Mesendoderm (in vitro differentiated cells): ENCODE data around the gene FBRSL1. TPM values are rescaled to one million over a fixed set of nuclear protein-coding genes. Genes with fewer than 3 reads are reported as not detected.
"Not testable (repeated sequence)": the region's sequence is repeated elsewhere in the genome, so short reads cannot be mapped to it uniquely, and the experiment has no call there.

Experiments
- DNase-seq: peaks from one replicate; pipeline ENCODE4 v3.0.0; 2013
- H2AK5ac ChIP-seq: 2 replicates; pipeline ENCODE4 v1.6.1; 2013; ENCODE audit warnings: low read length, inconsistent platforms
- H2BK120ac ChIP-seq: 2 replicates; pipeline ENCODE4 v1.6.1; 2013; ENCODE audit warnings: low read depth, mild to moderate bottlenecking, low read length, moderate library complexity, mixed read lengths
- H2BK15ac ChIP-seq: replicated peaks from 2 replicates; pipeline ENCODE4 v1.6.1; 2013; ENCODE audit warnings: low read depth, mild to moderate bottlenecking, moderate library complexity
- H2BK5ac ChIP-seq: 2 replicates; pipeline ENCODE4 v1.6.1; 2013; ENCODE audit warnings: low read length, inconsistent platforms
- H3K18ac ChIP-seq: 2 replicates; pipeline ENCODE4 v1.6.1; 2013; ENCODE audit warnings: mild to moderate bottlenecking, low read length, mixed read lengths
- H3K23ac ChIP-seq: one replicate; pipeline ENCODE4 v1.6.1; 2013; ENCODE audit warnings: low read length
- H3K27ac ChIP-seq: 2 replicates; pipeline ENCODE4 v1.5.1; 2013; ENCODE audit warnings: low read depth, mild to moderate bottlenecking, inconsistent platforms, low read length, moderate library complexity
- H3K27me3 ChIP-seq: 2 replicates; pipeline ENCODE4 v1.6.1; 2013; ENCODE audit warnings: low read length, control low read depth, mild to moderate bottlenecking, inconsistent platforms; ENCODE audit not compliant: insufficient read depth, poor library complexity
- H3K36me3 ChIP-seq: 2 replicates; pipeline ENCODE4 v1.6.1; 2013; ENCODE audit warnings: low read length, inconsistent platforms; ENCODE audit not compliant: control insufficient read depth, insufficient read depth
- H3K4ac ChIP-seq: one replicate; pipeline ENCODE4 v1.6.1; 2013; ENCODE audit warnings: low read depth, mild to moderate bottlenecking, low read length, moderate library complexity
- H3K4me1 ChIP-seq: 2 replicates; pipeline ENCODE4 v1.6.1; 2013; ENCODE audit warnings: low read depth, low read length, inconsistent platforms; ENCODE audit not compliant: control insufficient read depth
- H3K4me2 ChIP-seq: 2 replicates; pipeline ENCODE4 v1.6.1; 2013; ENCODE audit warnings: low read length
- H3K4me3 ChIP-seq: 2 replicates; pipeline ENCODE4 v1.5.1; 2013; ENCODE audit warnings: mild to moderate bottlenecking, low read length
- H3K56ac ChIP-seq: one replicate; pipeline ENCODE4 v1.6.1; 2013; ENCODE audit warnings: low read length
- H3K79me1 ChIP-seq: 2 replicates; pipeline ENCODE4 v1.6.1; 2013; ENCODE audit warnings: low read length, inconsistent platforms
- H3K79me2 ChIP-seq: 2 replicates; pipeline ENCODE4 v1.6.1; 2013; ENCODE audit warnings: mild to moderate bottlenecking, low read length; ENCODE audit not compliant: control insufficient read depth, insufficient read depth
- H3K9ac ChIP-seq: 2 replicates; pipeline ENCODE4 v1.6.1; 2013; ENCODE audit warnings: low read length, inconsistent platforms
- H4K5ac ChIP-seq: one replicate; pipeline ENCODE4 v1.6.1; 2013; ENCODE audit warnings: low read length
- H4K8ac ChIP-seq: one replicate; pipeline ENCODE4 v1.6.1; 2013; ENCODE audit warnings: low read depth, mild to moderate bottlenecking, control low read depth, low read length, moderate library complexity
- WGBS: extraction: QIAGEN DNeasy Blood & Tissue Kit; methylation state at CpG from one replicate; pipeline ENCODE4 v1.1.7; 2013; ENCODE audit warnings: low lambda C conversion rate, missing lambda C conversion rate; ENCODE audit not compliant: insufficient coverage; ENCODE audit errors: extremely low coverage; 5-methylcytosine and 5-hydroxymethylcytosine counted together
- polyA plus RNA-seq, 2 experiments: library from polyadenylated mRNA; stranded (reverse); fragments of 200-250 nt; gene quantifications; one replicate each; pipeline ENCODE4 v1.2.3, GENCODE V29; 2013

Gene FBRSL1
- 86.6 TPM for polyA plus RNA-seq (2013, experiment 1 of 2)
- 82.2 TPM for polyA plus RNA-seq (2013, experiment 2 of 2)

- H3K23ac ChIP-seq: no peak within 1 kb of the TSS
- DNase-seq: peak; percentile 80
- no peak within 1 kb of the TSS for H2AK5ac ChIP-seq
- peak within 1 kb of the TSS; percentile 54 for H3K18ac ChIP-seq
- WGBS: no CpG with 5 or more reads among the region's 96 CpGs
- H2BK5ac ChIP-seq: no peak within 1 kb of the TSS
- peaks cover 22% of the 10 kb centered on the region for H3K79me2 ChIP-seq
- H4K5ac ChIP-seq: no peak within 1 kb of the TSS
- peaks cover 3% of the 10 kb centered on the region for H3K27me3 ChIP-seq
- no peak within 1 kb of the TSS for H4K8ac ChIP-seq
- H2BK15ac ChIP-seq: no peak within 1 kb of the TSS
- no peak within 1 kb of the TSS for H3K4ac ChIP-seq
- peaks cover 2% of the 10 kb centered on the region for H3K4me1 ChIP-seq
- H3K56ac ChIP-seq: peak within 1 kb of the TSS; percentile 70
- H3K36me3 ChIP-seq: no peaks in the 10 kb centered on the region
- no peak within 1 kb of the TSS for H3K27ac ChIP-seq
- peak within 1 kb of the TSS; percentile 39 for H3K4me3 ChIP-seq
- peak within 1 kb of the TSS; percentile 61 for H3K4me2 ChIP-seq
- H2BK120ac ChIP-seq: no peak within 1 kb of the TSS
- H3K9ac ChIP-seq: peak within 1 kb of the TSS; percentile 71
- H3K79me1 ChIP-seq: peaks cover 23% of the 10 kb centered on the region
These were observed at the start of gene FBRSL1 for GRCh38 chr12:132489602-132490266. Gene FBRSL1 (plus strand): TSS chr12:132490151.

GRCh38 chr12:132440420-132440819 lies 49.5 kb upstream of the FBRSL1 start:
- H3K9ac ChIP-seq, H4K8ac ChIP-seq, H3K4me3 ChIP-seq, H3K23ac ChIP-seq, H3K79me1 ChIP-seq, H3K27me3 ChIP-seq, H2BK120ac ChIP-seq, H3K4me2 ChIP-seq, DNase-seq, H2BK5ac ChIP-seq, H3K4me1 ChIP-seq, H2AK5ac ChIP-seq, H2BK15ac ChIP-seq, H3K36me3 ChIP-seq, H3K79me2 ChIP-seq, H4K5ac ChIP-seq, H3K56ac ChIP-seq, H3K27ac ChIP-seq, H3K4ac ChIP-seq, H3K18ac ChIP-seq: not testable (repeated sequence)
- WGBS: no CpG with 5 or more reads among the region's 13 CpGs

GRCh38 chr12:132441871-132442863 lies 47.8 kb upstream of the FBRSL1 start:
- H3K4me1 ChIP-seq: no peaks in the 10 kb centered on the region
- H2BK5ac ChIP-seq: no peak overlapping the region
- no peak overlapping the region for H4K5ac ChIP-seq
- H3K9ac ChIP-seq: no peak overlapping the region
- H2BK120ac ChIP-seq: no peak overlapping the region
- no peaks in the 10 kb centered on the region for H3K79me1 ChIP-seq
- H2AK5ac ChIP-seq: no peak overlapping the region
- no peak overlapping the region for H3K4ac ChIP-seq
- no CpG with 5 or more reads among the region's 48 CpGs for WGBS
- no peak overlapping the region for H3K23ac ChIP-seq
- no peaks in the 10 kb centered on the region for H3K27me3 ChIP-seq
- no peak overlapping the region for H3K18ac ChIP-seq
- no peak overlapping the region for H3K4me2 ChIP-seq
- no peaks in the 10 kb centered on the region for H3K79me2 ChIP-seq
- H3K36me3 ChIP-seq: no peaks in the 10 kb centered on the region
- H3K56ac ChIP-seq: no peak overlapping the region
- H2BK15ac ChIP-seq: no peak overlapping the region
- no peak overlapping the region for H3K4me3 ChIP-seq
- no peak for DNase-seq
- H3K27ac ChIP-seq: no peak overlapping the region
- H4K8ac ChIP-seq: no peak overlapping the region

- DNase-seq: no peak
These were observed 46.9 kb upstream of the FBRSL1 start for GRCh38 chr12:132443091-132443490.

GRCh38 chr12:132444283-132444682 lies 45.7 kb upstream of the FBRSL1 start:
- no peaks in the 10 kb centered on the region for H3K79me2 ChIP-seq
- no peaks in the 10 kb centered on the region for H3K27me3 ChIP-seq
- H3K56ac ChIP-seq: no peak overlapping the region
- no peaks in the 10 kb centered on the region for H3K79me1 ChIP-seq
- H3K4me1 ChIP-seq: no peaks in the 10 kb centered on the region
- H2BK5ac ChIP-seq: no peak overlapping the region
- no peak overlapping the region for H3K9ac ChIP-seq
- no CpG with 5 or more reads among the region's 18 CpGs for WGBS
- DNase-seq: no peak
- H4K8ac ChIP-seq: no peak overlapping the region
- H4K5ac ChIP-seq: no peak overlapping the region
- H3K36me3 ChIP-seq: no peaks in the 10 kb centered on the region
- no peak overlapping the region for H3K4me2 ChIP-seq
- H3K27ac ChIP-seq: no peak overlapping the region
- H2BK15ac ChIP-seq: no peak overlapping the region
- no peak overlapping the region for H3K23ac ChIP-seq
- H3K4ac ChIP-seq: no peak overlapping the region
- no peak overlapping the region for H3K18ac ChIP-seq
- no peak overlapping the region for H3K4me3 ChIP-seq
- H2AK5ac ChIP-seq: no peak overlapping the region
- H2BK120ac ChIP-seq: no peak overlapping the region

More at GRCh38 chr12:132443091-132443490, 46.9 kb upstream of the FBRSL1 start:
- Histone ChIP-seq H3K4me1 (no peaks in the 10 kb centered on the region), H3K27me3 (no peaks in the 10 kb centered on the region), H3K23ac (no peak overlapping the region), H3K9ac (no peak overlapping the region), H2AK5ac (no peak overlapping the region), H3K36me3 (no peaks in the 10 kb centered on the region), H3K18ac (no peak overlapping the region), H2BK120ac (no peak overlapping the region), H3K4ac (no peak overlapping the region), H4K5ac (no peak overlapping the region), H2BK15ac (no peak overlapping the region), H3K79me1 (no peaks in the 10 kb centered on the region), H4K8ac (no peak overlapping the region), H3K4me2 (no peak overlapping the region), H3K4me3 (no peak overlapping the region), H2BK5ac (no peak overlapping the region), H3K79me2 (no peaks in the 10 kb centered on the region), H3K56ac (no peak overlapping the region), H3K27ac (no peak overlapping the region)
- WGBS: no CpG with 5 or more reads among the region's 25 CpGs
